ENCODE results near the gene FNBP1L. TPM values are rescaled to one million over a fixed set of nuclear protein-coding genes. Genes with fewer than 3 reads are reported as not detected.

Gene FNBP1L
- total RNA-seq, 1 experiment from 2014 or later: 119 TPM

DNA sequence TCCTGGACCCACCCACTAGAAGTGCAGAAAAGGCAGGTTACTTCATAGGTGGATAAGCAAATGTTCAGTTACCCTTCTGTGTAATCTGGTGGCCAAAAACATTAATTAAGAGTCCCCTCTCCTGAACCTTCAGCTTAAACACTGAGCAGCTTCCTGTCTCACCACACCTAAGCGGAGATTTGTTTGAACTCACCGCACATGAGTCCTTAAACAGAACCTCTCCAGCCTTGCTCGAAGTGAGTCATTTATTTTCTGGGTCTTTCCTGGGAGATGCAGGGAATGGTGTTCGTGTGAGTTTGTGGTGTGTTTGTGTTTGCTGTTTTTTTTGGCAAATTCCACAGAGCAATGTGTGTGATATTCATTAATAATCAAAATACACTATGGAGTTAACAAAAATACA lies 7.6 kb upstream of the FNBP1L start:
- Mint-ChIP-seq H3K9me3 (no peaks in the 10 kb centered on the region; a peak in 1 of 5 replicates), H3K27me3 (ENCODE audit: low read depth) (no peaks in the 10 kb centered on the region), H3K27ac (no peak overlapping the region), H3K36me3 (ENCODE audit: insufficient read depth in 1 of 3, low read depth in 3 of 3) (no peaks in the 10 kb centered on the region), H3K4me1 (peaks cover 3 to 13% of the 10 kb centered on the region in 2 experiments; a peak in 2 of 4 replicates), H3K4me3 (no peak overlapping the region)
- Histone ChIP-seq H3K9ac (ENCODE audit: extremely low read depth, insufficient read length, low read length) (no peak overlapping the region), H3K27ac (ENCODE audit: insufficient read length, low read depth, low read length) (no peak overlapping the region), H3K79me1 (ENCODE audit: insufficient read depth, low read depth, low read length, poor library complexity, severe bottlenecking) (no peaks in the 10 kb centered on the region), H4K8ac (replicated peaks; ENCODE audit: insufficient read length, low read depth, low read length) (no peak overlapping the region), H3K79me2 (ENCODE audit: insufficient read depth, low read length) (no peaks in the 10 kb centered on the region), H3K27me3 (ENCODE audit: insufficient read depth, low read length) (no peaks in the 10 kb centered on the region), H2BK5ac (ENCODE audit: insufficient read length, low read length) (no peak overlapping the region), H2BK20ac (ENCODE audit: low read depth, low read length, poor library complexity, severe bottlenecking) (no peak overlapping the region), H3K9me3 (ENCODE audit: control insufficient read depth, low read depth, low read length) (no peaks in the 10 kb centered on the region), H2AK5ac (ENCODE audit: insufficient read length, low read length) (no peak overlapping the region), H3K14ac (ENCODE audit: insufficient read depth, low read length) (no peak overlapping the region), H3K18ac (ENCODE audit: insufficient read length, low read depth, low read length) (no peak overlapping the region), H4K5ac (ENCODE audit: insufficient read length, low read depth, low read length) (no peak overlapping the region), H2BK15ac (ENCODE audit: low read depth, low read length) (no peak overlapping the region), H3K4ac (ENCODE audit: low read depth, low read length) (no peak overlapping the region), H3T11ph (ENCODE audit: low read length) (no peak overlapping the region), H2AFZ (ENCODE audit: low read length) (no peak overlapping the region), H2BK120ac (ENCODE audit: low read depth, low read length, poor library complexity, severe bottlenecking) (no peak overlapping the region), H3K4me1 (ENCODE audit: insufficient read depth, low read length) (no peaks in the 10 kb centered on the region), H3K23me2 (ENCODE audit: insufficient read length, low read depth, low read length, poor library complexity, severe bottlenecking) (no peaks in the 10 kb centered on the region), H4K91ac (ENCODE audit: insufficient read length, low read depth, low read length) (no peak overlapping the region), H2BK12ac (ENCODE audit: insufficient read length, low read depth, low read length) (no peak overlapping the region), H3K56ac (ENCODE audit: insufficient read length, low read depth, low read length) (no peak overlapping the region), H3K23ac (ENCODE audit: insufficient read length, low read depth, low read length) (no peak overlapping the region), H4K20me1 (ENCODE audit: control insufficient read depth, insufficient read depth, insufficient read length) (no peaks in the 10 kb centered on the region), H3K4me2 (ENCODE audit: insufficient read depth, insufficient read length, low read length) (no peak overlapping the region)
- no CpG with 5 or more reads among the region's 4 CpGs for WGBS (ENCODE audit: extremely low coverage, insufficient read length, low lambda C conversion rate)
- no peak for TF ChIP-seq CTCF (conservative IDR thresholded peaks at IDR 0.05)
- no peak for DNase-seq
